Thyroid gland (tissue), 4 donors: ENCODE results near the gene TRAF5.

Source experiments
- POLR2A ChIP-seq, 2 donors: fragments of 450-650 bp; IDR thresholded peaks; one replicate each; pipeline ENCODE4 v1.6.1; 2017; ENCODE audit warnings: antibody characterized with exemption in 2 of 2, mild to moderate bottlenecking in 2 of 2, moderate library complexity in 1 of 2
- TF ChIP-seq, protein P1 (sequence below), 6 experiments: fragments of 200-600 bp in 3 of 6; fragments of 450-650 bp in 3 of 6; sonication (generic) in 3 of 6; IDR thresholded peaks; one replicate each; pipeline ENCODE4 v1.5.1; 2016 to 2019; ENCODE audit warnings: antibody characterized with exemption in 6 of 6, mild to moderate bottlenecking in 2 of 6, inconsistent platforms in 1 of 6, moderate library complexity in 1 of 6

DNA sequence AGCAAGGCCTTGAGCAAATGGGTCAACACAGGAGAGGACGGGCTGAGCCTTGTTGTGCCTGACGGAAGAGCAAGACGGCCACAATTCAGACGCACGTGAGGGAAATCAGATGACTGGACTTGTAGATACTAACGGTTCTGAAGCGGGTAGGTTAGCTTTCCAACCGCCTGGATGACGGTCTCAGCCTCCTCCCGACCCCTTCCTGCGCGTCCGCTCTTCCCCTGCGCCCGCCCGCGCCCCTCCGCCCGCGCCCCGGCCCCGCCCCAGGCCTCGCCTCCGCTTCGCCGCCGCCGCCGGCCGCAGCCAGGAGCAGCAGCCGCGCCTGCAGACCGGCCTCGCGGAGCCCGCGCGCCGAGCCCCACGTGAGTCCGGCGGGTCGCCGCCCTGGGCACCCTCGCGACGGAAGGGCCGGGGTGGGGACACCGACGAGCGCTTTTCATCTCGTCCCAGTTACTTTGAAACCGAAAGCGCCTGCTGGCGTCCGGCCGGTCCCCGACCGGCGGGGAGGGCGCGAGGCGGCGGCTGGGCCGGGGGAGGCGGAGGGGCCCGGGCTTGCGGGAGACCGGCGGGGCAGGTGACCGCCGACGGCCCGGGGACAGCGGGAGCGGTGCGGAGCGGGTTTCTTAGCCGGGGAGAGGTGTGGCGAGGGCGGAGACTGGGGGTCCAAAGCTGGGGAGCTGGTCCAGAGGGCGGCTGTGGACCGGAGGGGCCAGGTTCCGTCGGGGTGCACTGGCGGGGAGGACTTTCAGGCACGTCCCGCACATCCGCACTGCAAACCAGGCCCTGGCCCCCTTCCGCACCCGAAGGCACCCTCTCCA, at the start of gene TRAF5:
- TF ChIP-seq, protein P1, sequence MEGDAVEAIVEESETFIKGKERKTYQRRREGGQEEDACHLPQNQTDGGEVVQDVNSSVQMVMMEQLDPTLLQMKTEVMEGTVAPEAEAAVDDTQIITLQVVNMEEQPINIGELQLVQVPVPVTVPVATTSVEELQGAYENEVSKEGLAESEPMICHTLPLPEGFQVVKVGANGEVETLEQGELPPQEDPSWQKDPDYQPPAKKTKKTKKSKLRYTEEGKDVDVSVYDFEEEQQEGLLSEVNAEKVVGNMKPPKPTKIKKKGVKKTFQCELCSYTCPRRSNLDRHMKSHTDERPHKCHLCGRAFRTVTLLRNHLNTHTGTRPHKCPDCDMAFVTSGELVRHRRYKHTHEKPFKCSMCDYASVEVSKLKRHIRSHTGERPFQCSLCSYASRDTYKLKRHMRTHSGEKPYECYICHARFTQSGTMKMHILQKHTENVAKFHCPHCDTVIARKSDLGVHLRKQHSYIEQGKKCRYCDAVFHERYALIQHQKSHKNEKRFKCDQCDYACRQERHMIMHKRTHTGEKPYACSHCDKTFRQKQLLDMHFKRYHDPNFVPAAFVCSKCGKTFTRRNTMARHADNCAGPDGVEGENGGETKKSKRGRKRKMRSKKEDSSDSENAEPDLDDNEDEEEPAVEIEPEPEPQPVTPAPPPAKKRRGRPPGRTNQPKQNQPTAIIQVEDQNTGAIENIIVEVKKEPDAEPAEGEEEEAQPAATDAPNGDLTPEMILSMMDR (IDR thresholded peaks at IDR 0.05): no peak
- TF ChIP-seq POLR2A (IDR thresholded peaks at IDR 0.05): no peak
